HG03095 (cell line): ENCODE measurements around the gene CIAO2B.
"Not testable (repeated sequence)": the region's sequence is repeated elsewhere in the genome, so short reads cannot be mapped to it uniquely, and the experiment has no call there.

ENCODE experiments used
- ATAC-seq: cut with Tn5 transposase; IDR thresholded peaks from one replicate; pipeline ENCODE4 v1.9.1; 2021; ENCODE audit warnings: moderate library complexity; ENCODE audit not compliant: unreplicated experiment

CIAO2B gene

DNA sequence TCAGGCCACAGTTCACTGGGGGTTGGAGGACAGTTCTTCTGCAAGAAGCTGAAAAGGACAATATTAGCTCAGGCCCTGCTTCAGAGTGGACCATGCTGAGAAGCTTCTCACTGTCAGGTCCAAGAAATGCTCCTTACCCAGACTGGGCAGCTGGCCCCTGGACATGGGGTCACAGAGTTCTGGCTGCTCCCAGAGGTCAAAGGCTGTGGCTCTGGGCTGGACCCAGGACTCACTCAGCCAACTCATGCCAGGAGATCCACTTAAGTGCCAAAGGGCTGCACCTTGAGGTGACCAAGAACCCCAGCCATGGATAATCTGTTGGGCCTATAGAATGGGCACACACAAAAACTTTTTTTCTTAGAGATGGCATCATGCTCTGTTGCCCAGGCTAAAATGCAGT, 5.2 kb upstream of the CIAO2B start:
- ATAC-seq, result no peak

DNA sequence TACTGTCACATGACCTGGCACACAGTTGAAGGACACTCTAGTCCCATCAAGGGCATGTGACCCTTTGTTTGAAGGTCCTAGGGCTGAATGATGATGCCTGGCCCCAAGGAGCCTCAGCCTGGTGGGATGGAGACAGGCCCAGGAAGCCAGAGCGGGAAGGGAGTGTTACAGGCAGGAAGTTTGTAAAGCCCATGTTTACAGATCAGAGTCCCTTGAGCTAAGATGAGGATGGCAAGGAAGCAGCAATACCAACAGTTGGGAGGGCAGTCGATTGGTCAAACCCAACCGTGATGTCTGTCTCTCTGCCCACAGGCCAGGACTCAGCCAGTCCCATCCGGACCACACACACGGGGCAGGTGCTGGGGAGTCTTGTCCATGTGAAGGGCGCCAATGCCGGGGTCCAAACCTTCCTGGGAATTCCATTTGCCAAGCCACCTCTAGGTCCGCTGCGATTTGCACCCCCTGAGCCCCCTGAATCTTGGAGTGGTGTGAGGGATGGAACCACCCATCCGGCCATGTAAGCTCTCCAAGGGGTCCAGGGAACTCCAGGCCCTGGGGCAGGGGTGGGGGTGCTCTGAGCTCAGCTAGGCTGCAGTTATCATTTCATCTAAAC, 3.6 kb upstream of the CIAO2B start:
- no peak for ATAC-seq

DNA sequence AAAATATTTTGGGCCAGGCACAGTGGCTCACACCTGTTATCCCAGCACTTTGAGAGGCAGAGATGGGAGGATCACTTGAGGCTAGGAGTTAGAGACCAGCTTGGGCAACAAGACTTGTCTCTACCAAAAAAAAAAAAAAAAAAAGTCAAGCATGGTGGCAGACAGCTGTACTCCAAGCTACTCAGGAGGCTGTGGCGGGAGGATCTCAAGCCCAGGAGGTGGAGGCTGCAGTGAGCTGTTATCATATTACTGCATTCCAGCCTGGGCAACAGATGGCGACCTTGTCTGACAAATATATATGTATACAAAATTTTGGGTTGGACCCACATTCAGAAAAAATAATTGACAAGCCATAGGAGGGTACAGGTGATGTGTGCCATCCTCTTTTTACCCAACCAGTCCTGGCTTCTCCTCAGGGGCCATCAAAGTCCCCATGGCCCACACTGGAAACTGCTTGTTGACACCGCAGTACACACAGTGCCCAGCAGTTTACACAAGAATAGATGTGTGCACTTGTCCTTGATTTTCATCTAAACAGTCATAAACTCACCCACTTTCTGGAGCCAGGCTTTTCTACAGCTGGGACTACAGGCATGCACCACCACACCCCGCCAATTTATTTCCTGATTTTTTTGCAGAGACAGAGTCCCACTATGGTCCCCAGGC, 2.8 kb upstream of the CIAO2B start:
- ATAC-seq, result no peak

DNA sequence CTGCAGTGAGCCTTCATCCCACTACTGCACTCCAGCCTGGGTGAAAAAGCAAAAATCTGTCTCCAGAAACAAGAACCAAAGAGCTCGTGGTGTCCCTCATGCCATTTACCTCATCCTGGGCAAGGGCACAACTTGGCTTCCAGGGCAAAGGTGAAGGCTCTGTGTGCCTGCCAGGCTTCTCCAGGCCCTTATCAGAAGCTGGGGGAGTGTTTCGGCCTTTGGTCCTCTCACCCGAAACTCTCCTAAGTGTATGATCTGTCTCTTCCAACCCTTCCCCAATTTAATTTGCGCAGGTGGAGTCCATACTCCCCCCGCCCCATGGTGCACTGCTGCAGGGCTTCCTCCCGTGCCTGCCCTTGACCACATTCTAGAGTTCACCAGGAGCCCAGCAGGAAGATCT, 2.3 kb upstream of the CIAO2B start:
- no peak for ATAC-seq

GRCh38 chr16:66935314-66936011, 1.3 kb upstream of the CIAO2B start, which contains the start of gene CES2:
TSS of gene CES2 (plus strand) at chr16:66935516. CDS start at chr16:66935636, 120 bp downstream.
- ATAC-seq, result no peak

- not testable (repeated sequence) for ATAC-seq
Measured at GRCh38 chr16:66934839-66935313, 674 bp upstream of the CIAO2B start.

- ATAC-seq, result peak; percentile 13
Measured at GRCh38 chr16:66933776-66934137, 445 bp downstream of the CIAO2B start.

GRCh38 chr16:66932076-66932475, 2.1 kb downstream of the CIAO2B start:
- no peak for ATAC-seq

DNA sequence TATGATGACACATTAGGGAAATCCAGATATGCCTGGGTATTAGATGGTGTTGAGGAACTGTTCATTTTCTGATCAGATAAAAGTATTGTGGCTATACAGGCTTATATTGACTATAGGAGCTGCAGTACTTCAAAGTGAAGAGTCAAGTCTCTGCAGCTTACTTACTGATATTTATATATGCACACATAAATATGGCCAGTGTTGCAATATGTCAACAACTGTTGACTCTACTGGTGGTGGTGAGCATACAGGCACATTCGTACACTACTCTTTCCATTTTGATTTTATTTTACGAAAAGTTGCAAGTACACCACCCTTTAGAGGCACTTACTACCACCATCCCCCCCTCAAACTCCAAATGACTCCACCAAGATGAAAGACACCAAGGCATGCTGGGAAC, 2.5 kb downstream of the CIAO2B start:
- no peak for ATAC-seq

DNA sequence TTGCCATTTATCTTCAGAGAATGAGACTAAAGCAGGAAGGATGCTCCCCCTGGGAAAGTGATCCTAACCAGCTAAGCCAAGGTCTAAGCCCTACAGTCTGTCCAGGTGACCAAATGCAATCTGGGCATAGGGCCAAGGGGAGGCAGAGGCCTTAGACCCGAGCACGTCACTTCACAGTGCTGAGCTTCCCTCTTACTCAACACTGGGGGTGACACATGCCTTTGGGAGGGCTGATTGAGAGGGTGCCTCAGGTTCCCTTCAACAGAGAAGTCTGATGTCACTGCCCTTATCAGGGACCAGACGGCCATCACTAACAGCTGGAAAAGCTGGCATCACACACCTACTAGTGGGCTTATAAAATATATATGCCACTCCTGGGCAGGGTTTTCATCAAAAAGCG, 4.0 kb downstream of the CIAO2B start:
- ATAC-seq, result no peak

- ATAC-seq, result no peak
Measured at GRCh38 chr16:66928702-66929388, 5.4 kb downstream of the CIAO2B start.

DNA sequence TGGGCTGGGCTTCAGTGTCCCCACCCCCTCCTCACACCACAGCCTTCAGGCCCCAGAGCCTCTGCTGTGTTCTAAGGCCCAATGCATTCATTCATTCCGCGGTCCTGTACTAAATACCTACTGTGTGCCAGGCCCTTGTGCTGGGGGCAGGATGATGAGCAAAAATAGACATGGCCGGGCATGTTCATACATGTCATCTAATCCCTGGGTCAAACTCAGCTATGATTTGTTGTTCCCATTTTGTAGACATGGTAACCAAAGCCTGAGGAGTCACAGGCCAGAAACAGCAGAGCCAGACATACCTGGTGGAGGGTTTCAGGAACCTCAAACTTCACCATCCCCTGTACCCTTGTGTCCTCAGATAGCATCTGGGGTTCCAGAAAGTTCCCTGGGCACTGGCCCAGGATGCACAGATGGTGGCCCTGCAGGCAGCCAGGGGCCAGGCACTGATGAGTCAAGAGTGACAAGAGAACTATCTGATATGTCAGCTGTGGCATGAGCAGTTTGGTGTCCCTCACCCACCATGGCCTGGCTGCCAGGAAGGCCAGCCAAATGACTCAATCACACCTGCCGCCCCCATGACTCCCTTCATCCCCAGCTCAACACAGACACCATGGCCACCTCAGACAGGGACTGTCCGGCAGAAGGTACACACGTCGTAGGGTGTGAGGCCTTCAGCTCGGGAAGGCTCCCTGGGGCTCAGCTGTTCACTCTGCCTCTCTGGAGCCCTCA, 6.1 kb downstream of the CIAO2B start:
- no peak for ATAC-seq

DNA sequence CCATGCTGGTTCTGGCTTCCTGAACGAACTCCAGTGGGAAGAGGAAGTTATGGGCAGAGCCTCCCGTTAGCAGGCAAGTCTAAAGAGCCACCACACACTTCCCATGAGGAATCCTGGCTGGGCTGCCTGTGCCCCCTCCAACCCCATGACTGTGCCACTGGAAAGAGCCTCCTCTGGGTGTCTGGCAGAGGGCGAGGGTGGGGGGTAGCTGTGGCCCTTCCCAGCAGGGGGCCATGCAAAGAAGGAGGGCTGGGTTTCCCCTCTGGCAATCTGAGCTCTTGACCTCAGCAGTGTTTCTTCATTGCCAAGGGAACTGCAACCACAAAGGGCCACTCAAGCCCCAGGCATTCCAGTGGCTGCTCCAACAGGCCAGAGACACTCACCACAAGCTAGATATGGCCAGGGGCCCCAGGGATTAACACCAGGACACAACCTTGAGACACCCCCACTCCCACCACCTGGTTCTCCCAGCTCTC, 7.2 kb downstream of the CIAO2B start:
- ATAC-seq, result no peak

GRCh38 chr16:66926171-66926947, 7.8 kb downstream of the CIAO2B start:
- ATAC-seq, result no peak

GRCh38 chr16:66925322-66925840, 8.8 kb downstream of the CIAO2B start, which contains the start of gene RRAD:
TSS of gene RRAD (minus strand) at chr16:66925535. CDS start at chr16:66925179, 356 bp downstream.
- ATAC-seq, result no peak

GRCh38 chr16:66924527-66925321, 9.5 kb downstream of the CIAO2B start:
- ATAC-seq, result no peak

- no peak for ATAC-seq
Measured at GRCh38 chr16:66923866-66924265, 10.3 kb downstream of the CIAO2B start.

GRCh38 chr16:66923247-66923731, 10.9 kb downstream of the CIAO2B start:
- ATAC-seq, result no peak
